GM21528 (cell line): ENCODE measurements around the gene STXBP6.

Experiments used
- ATAC-seq: cut with Tn5 transposase; IDR thresholded peaks from one replicate; pipeline ENCODE4 v1.9.1; 2021; ENCODE audit warnings: mild to moderate bottlenecking, moderate library complexity; ENCODE audit not compliant: unreplicated experiment, low FRiP score

The STXBP6 gene

GRCh38 chr14:24870949-24871701 is 178.8 kb downstream of the STXBP6 start:
- no peak for ATAC-seq

GRCh38 chr14:24868389-24868788 is 181.6 kb downstream of the STXBP6 start:
- no peak for ATAC-seq

- no peak for ATAC-seq
Observed at GRCh38 chr14:24866067-24866639, 183.8 kb downstream of the STXBP6 start.

- ATAC-seq, result no peak
Observed at GRCh38 chr14:24863968-24864684, 185.8 kb downstream of the STXBP6 start.

GRCh38 chr14:24861083-24861630 is 188.8 kb downstream of the STXBP6 start:
- ATAC-seq, result no peak

- ATAC-seq, result no peak
Observed at GRCh38 chr14:24859559-24859958, 190.4 kb downstream of the STXBP6 start.

- no peak for ATAC-seq
Observed at GRCh38 chr14:24858684-24859083, 191.3 kb downstream of the STXBP6 start.

- ATAC-seq, result no peak
Observed at GRCh38 chr14:24858052-24858451, 191.9 kb downstream of the STXBP6 start.

- ATAC-seq, result no peak
Observed at GRCh38 chr14:24857277-24857676, 192.7 kb downstream of the STXBP6 start.

GRCh38 chr14:24853446-24853845 is 196.5 kb downstream of the STXBP6 start:
- no peak for ATAC-seq

- no peak for ATAC-seq
Observed at GRCh38 chr14:24852312-24853060, 197.5 kb downstream of the STXBP6 start.

GRCh38 chr14:24851837-24852236 is 198.1 kb downstream of the STXBP6 start:
- no peak for ATAC-seq

GRCh38 chr14:24851406-24851805 is 198.5 kb downstream of the STXBP6 start:
- no peak for ATAC-seq

- no peak for ATAC-seq
Observed at GRCh38 chr14:24850072-24850471, 199.9 kb downstream of the STXBP6 start.

- no peak for ATAC-seq
Observed at GRCh38 chr14:24849471-24849870, 200.5 kb downstream of the STXBP6 start.

GRCh38 chr14:24848102-24848790 is 201.7 kb downstream of the STXBP6 start:
- ATAC-seq, result no peak

GRCh38 chr14:24847568-24848095 is 202.3 kb downstream of the STXBP6 start:
- no peak for ATAC-seq

GRCh38 chr14:24846261-24846660 is 203.7 kb downstream of the STXBP6 start:
- no peak for ATAC-seq

- no peak for ATAC-seq
Observed at GRCh38 chr14:24845851-24846250, 204.1 kb downstream of the STXBP6 start.

- no peak for ATAC-seq
Observed at GRCh38 chr14:24844011-24844410, 205.9 kb downstream of the STXBP6 start.
